ENCODE data around the gene ABCB6. TPM values are rescaled to one million over a fixed set of nuclear protein-coding genes. Genes with fewer than 3 reads are reported as not detected.

Gene ABCB6
- total RNA-seq, 2 experiments from 2014 or later, result 6.4 to 10.2 TPM

DNA sequence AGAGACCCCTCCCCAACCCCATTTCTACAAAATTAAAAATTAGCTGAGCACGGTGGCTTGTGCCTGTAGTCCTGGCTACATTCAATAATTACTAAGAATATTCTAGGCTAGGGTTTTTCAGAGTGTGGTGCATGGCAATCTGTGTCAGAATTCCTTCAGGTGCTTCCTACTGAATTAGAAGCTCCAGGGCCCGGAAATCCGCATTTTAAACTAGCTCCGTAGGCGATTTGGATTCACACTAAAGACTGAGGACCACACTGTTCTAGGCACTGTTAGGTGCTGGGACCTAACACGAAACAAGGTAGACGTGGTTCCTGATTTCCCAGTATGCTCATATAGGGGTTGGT lies 12.8 kb downstream of the ABCB6 start:
- peak overlapping the region; percentile 85 for H2AFZ ChIP-seq (ENCODE audit: low read length)
- H3K9me2 ChIP-seq (ENCODE audit: insufficient read depth, low read length), result no peaks in the 10 kb centered on the region
- no peak for DNase-seq (ENCODE audit: low spot score)
- peak overlapping the region; percentile 76 for H3K27ac ChIP-seq (ENCODE audit: low read depth, low read length, poor library complexity, severe bottlenecking)
- H3K4me2 ChIP-seq (ENCODE audit: low read length), result peak overlapping the region; percentile 81
- intact Hi-C loops (cut with micrococcal nuclease; ENCODE audit: unreplicated experiment), result loop anchor here (1.0 kb wide), 5 partner anchors 23 to 71 kb away; partner anchors contain the start of genes ANKZF1, ATG9A and NHEJ1
- H3K4me1 ChIP-seq (ENCODE audit: insufficient read depth, low read length, poor library complexity, severe bottlenecking), result peaks cover 17% of the 10 kb centered on the region
- H3K9me3 ChIP-seq (ENCODE audit: low read length), result peaks cover 8% of the 10 kb centered on the region; the same call in 1 of the 2 replicates
- H3K4me3 ChIP-seq (ENCODE audit: low read depth, low read length, poor library complexity, severe bottlenecking), result peak overlapping the region; percentile 69
- TF ChIP-seq, protein P1, sequence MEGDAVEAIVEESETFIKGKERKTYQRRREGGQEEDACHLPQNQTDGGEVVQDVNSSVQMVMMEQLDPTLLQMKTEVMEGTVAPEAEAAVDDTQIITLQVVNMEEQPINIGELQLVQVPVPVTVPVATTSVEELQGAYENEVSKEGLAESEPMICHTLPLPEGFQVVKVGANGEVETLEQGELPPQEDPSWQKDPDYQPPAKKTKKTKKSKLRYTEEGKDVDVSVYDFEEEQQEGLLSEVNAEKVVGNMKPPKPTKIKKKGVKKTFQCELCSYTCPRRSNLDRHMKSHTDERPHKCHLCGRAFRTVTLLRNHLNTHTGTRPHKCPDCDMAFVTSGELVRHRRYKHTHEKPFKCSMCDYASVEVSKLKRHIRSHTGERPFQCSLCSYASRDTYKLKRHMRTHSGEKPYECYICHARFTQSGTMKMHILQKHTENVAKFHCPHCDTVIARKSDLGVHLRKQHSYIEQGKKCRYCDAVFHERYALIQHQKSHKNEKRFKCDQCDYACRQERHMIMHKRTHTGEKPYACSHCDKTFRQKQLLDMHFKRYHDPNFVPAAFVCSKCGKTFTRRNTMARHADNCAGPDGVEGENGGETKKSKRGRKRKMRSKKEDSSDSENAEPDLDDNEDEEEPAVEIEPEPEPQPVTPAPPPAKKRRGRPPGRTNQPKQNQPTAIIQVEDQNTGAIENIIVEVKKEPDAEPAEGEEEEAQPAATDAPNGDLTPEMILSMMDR (conservative IDR thresholded peaks at IDR 0.05; ENCODE audit: low read length), result no peak
- no peak for TF ChIP-seq EZH2phosphoT487 (IDR thresholded peaks at IDR 0.05; ENCODE audit: borderline replicate concordance, low read depth, low read length)
- ChIA-PET CTCF (ENCODE audit: unreplicated experiment) (interaction anchor here (0.5 to 1.4 kb wide), 2 partner anchors 9 to 89 kb away, joined by 4 to 5 read pairs; no protein-coding TSS in a partner anchor), POLR2A (interaction anchor here (0.6 to 2.0 kb wide), 17 partner anchors 9 to 87 kb away, joined by 3 to 23 read pairs (median 4); partner anchors contain the start of genes CNPPD1, DNAJB2, GLB1L and STK16)
- H3K79me2 ChIP-seq (ENCODE audit: insufficient read depth, low read depth, low read length), result peaks cover 4% of the 10 kb centered on the region; the same call in 1 of the 2 replicates
- peaks cover 33% of the 10 kb centered on the region for H3K36me3 ChIP-seq (ENCODE audit: insufficient read depth, low read length)
- H4K20me1 ChIP-seq (ENCODE audit: insufficient read depth, low read length), result no peaks in the 10 kb centered on the region
- no TSS peak for BruUV-seq (replicated peaks)

DNA sequence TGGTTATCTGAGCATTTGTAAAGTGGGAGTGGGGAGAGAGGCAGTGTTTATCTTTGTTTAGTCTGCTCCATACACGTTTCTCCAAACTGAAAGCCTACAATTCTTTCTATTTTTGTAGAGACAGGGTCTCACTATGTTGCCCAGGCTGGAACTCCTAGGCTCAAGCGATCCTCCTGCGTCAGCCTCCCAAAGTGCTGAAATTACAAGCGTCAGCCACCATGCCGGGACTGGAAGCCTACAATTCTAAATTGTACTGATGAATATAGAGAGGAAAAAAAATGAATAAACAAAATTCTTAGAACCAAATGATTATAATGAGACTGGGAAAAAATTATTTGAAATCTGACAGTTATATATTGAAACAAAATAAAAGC lies 13.6 kb downstream of the ABCB6 start:
- Histone ChIP-seq H2AFZ (ENCODE audit: low read length) (no peak overlapping the region), H3K9me3 (ENCODE audit: low read length) (peaks cover 8% of the 10 kb centered on the region; the same call in 1 of the 2 replicates), H4K20me1 (ENCODE audit: insufficient read depth, low read length) (no peaks in the 10 kb centered on the region), H3K9me2 (ENCODE audit: insufficient read depth, low read length) (no peaks in the 10 kb centered on the region), H3K4me1 (ENCODE audit: insufficient read depth, low read length, poor library complexity, severe bottlenecking) (peaks cover 17% of the 10 kb centered on the region), H3K4me2 (ENCODE audit: low read length) (no peak overlapping the region), H3K4me3 (ENCODE audit: low read depth, low read length, poor library complexity, severe bottlenecking) (no peak overlapping the region), H3K79me2 (ENCODE audit: insufficient read depth, low read depth, low read length) (peaks cover 4% of the 10 kb centered on the region; the same call in 1 of the 2 replicates), H3K27ac (ENCODE audit: low read depth, low read length, poor library complexity, severe bottlenecking) (no peak overlapping the region), H3K36me3 (ENCODE audit: insufficient read depth, low read length) (peaks cover 26% of the 10 kb centered on the region)
- intact Hi-C loops (cut with micrococcal nuclease; ENCODE audit: unreplicated experiment), result no loop called here
- ChIA-PET CTCF (ENCODE audit: unreplicated experiment) (interaction anchor here (1.4 kb wide), 1 partner anchor 90 kb away, joined by 4 read pairs; no protein-coding TSS in a partner anchor), POLR2A (interaction anchor here (1.7 kb wide), 1 partner anchor 26 kb away, joined by 7 read pairs; no protein-coding TSS in a partner anchor)
- TF ChIP-seq EZH2phosphoT487 (IDR thresholded peaks at IDR 0.05; ENCODE audit: borderline replicate concordance, low read depth, low read length), result no peak
- TF ChIP-seq, protein P1 (conservative IDR thresholded peaks at IDR 0.05; ENCODE audit: low read length), result no peak
- BruUV-seq (replicated peaks), result no TSS peak
- no peak for DNase-seq (ENCODE audit: low spot score)

All from OCI-LY7 (cell line).